Activated naive CD4-positive, alpha-beta T cell treated with anti-CD3 and anti-CD28 coated beads, Interleukin-2, amount 10 ng/mL, durations not matched to agents 7 days and 5 days (primary cell): ENCODE results near the gene MYO7B.

ENCODE experiments used
- CTCF ChIA-PET: fragments of 350-600 bp; sonication (Branson Sonifier 250); formaldehyde crosslinking; loops from one replicate; lab custom pipeline; 2021; ENCODE audit warnings: antibody characterized with exemption; lab: Charles Lee
- DNase-seq: peaks from one replicate; pipeline ENCODE4 v3.0.0-alpha.2; 2020
- H3K27ac Mint-ChIP-seq: one replicate; pipeline ENCODE4 v1.8.0; 2021; ENCODE audit warnings: mild to moderate bottlenecking, moderate library complexity, mixed read lengths
- H3K27me3 Mint-ChIP-seq: one replicate; pipeline ENCODE4 v1.8.0; 2021; ENCODE audit warnings: mild to moderate bottlenecking, mixed read lengths
- H3K36me3 Mint-ChIP-seq: one replicate; pipeline ENCODE4 v1.8.0; 2021; ENCODE audit warnings: mixed read lengths
- H3K4me1 Mint-ChIP-seq: one replicate; pipeline ENCODE4 v1.8.0; 2021; ENCODE audit warnings: mixed read lengths
- H3K4me3 Mint-ChIP-seq: one replicate; pipeline ENCODE4 v1.8.0; 2021; ENCODE audit warnings: mild to moderate bottlenecking, moderate library complexity, mixed read lengths
- H3K9me3 Mint-ChIP-seq: one replicate; pipeline ENCODE4 v1.8.0; 2021; ENCODE audit warnings: mixed read lengths

The MYO7B gene

DNA sequence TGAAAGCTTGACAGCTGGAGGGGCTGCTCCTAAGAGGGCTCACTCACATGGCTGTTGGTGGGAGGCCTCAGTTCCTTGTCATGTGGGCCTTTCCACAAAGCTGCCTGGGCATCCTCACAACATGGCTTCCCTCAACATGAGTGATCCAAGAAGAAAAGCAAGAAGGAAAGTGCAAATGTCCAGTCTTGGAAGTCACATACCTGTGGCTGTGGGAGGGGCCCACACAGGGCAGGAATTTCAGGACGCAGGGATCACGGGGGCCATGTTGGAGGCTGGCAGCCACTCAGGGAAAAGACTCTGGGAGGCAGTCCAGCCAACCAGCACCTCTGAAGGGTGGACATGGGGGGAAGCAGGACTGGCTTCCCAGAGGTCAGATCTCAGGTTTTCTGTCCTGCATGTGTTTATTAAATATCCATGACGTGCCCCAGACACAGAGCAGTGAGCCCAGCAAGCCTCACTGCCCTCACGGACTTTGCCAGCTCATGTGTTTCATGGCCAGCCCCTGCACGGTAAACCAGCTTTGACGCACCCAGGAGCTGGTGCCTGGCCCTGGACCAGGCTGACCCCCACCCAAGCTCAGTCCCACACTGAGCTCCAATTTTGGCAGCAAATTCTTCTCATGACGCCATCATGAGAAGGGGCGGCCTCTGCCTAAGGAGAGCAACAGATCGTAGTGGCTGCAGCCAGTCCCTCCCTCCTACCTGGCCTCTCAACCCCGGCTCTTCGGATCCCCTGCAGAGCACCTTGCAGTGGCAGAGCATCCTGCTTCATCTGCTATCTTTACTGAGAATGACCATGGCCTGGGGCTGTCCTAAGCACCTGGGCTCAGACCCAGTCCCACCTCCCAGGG lies 75.8 kb downstream of the MYO7B start:
- CTCF ChIA-PET = interaction anchor here (0.9 to 2.2 kb wide), 3 partner anchors 18 to 20 kb away, joined by 3 to 5 read pairs (median 4); no protein-coding TSS in a partner anchor
- DNase-seq = peak; percentile 9

DNA sequence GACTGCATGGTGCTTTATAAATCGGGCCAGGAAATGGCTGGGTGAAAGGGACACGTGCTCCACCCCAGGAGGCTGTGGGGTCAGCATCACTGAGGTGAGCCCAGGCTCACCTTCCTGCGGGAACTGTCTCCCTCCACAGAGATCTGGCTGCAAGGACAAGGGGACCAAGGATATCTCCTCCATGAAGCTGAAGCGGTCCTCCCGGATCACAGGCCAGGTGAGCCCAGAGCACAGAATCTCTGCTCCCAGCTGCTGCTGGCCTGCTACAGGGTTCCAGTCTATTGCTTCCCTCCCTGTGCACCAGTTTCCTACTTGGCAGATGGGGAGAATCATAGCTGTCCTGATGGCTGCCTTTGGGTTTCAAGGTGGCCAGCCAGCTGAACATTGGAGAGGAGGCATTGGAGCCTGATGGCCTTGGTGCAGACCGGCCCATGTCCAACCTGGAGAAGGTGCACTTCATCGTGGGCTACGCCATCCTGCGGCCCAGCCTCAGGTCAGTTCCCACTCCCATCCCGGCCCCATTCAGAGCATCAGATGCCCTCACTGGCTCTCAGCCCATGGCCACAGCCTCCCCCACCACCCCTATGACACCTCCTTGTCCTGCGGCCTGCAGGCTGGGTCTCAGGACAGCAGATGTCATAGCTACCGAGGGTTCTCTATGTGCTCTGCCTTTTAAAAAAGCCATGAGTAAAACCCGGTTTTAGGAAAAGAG lies 76.8 kb downstream of the MYO7B start:
- peaks cover 20% of the 10 kb centered on the region for H3K4me1 Mint-ChIP-seq
- DNase-seq = peak; percentile 12
- no peak overlapping the region for H3K27ac Mint-ChIP-seq
- H3K27me3 Mint-ChIP-seq = peaks cover 45% of the 10 kb centered on the region
- CTCF ChIA-PET = interaction anchor here (0.9 to 2.2 kb wide), 2 partner anchors 19 to 21 kb away, joined by 3 to 4 read pairs; no protein-coding TSS in a partner anchor
- H3K36me3 Mint-ChIP-seq = peaks cover 3% of the 10 kb centered on the region
- peaks cover 11% of the 10 kb centered on the region for H3K9me3 Mint-ChIP-seq
- no peak overlapping the region for H3K4me3 Mint-ChIP-seq

More for the DNA sequence above, 75.8 kb downstream of the MYO7B start:
- Mint-ChIP-seq H3K36me3 (peaks cover 3% of the 10 kb centered on the region), H3K27me3 (peaks cover 36% of the 10 kb centered on the region), H3K27ac (no peak overlapping the region), H3K4me3 (no peak overlapping the region), H3K4me1 (peaks cover 11% of the 10 kb centered on the region), H3K9me3 (peaks cover 11% of the 10 kb centered on the region)

DNA sequence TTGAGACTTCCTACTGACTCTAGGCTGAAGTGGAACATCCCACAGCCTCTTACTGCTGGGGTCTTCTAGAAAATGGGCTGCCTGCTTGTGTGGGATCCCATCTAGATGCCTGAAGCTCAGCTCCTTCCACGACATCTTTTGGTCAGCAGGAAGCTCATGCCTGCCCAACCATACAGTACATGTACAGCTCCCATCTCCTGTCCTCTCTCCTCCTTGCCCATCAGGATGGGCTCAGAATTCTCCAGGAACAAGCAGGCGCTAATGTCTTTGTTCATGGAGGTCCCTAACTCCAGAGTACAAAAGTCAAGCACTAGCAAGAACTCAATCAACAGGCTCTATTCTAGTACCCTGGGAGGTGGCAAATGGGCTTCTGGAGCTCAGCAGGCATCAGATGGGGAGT lies 78.8 kb downstream of the MYO7B start:
- CTCF ChIA-PET = interaction anchor here (0.8 to 1.0 kb wide), 2 partner anchors 8 to 23 kb away, joined by 3 read pairs; no protein-coding TSS in a partner anchor
- peaks cover 47% of the 10 kb centered on the region for H3K27me3 Mint-ChIP-seq
- peaks cover 3% of the 10 kb centered on the region for H3K36me3 Mint-ChIP-seq
- H3K4me3 Mint-ChIP-seq = no peak overlapping the region
- DNase-seq = peak; percentile 4
- peaks cover 22% of the 10 kb centered on the region for H3K4me1 Mint-ChIP-seq
- H3K9me3 Mint-ChIP-seq = peaks cover 11% of the 10 kb centered on the region
- H3K27ac Mint-ChIP-seq = no peak overlapping the region

DNA sequence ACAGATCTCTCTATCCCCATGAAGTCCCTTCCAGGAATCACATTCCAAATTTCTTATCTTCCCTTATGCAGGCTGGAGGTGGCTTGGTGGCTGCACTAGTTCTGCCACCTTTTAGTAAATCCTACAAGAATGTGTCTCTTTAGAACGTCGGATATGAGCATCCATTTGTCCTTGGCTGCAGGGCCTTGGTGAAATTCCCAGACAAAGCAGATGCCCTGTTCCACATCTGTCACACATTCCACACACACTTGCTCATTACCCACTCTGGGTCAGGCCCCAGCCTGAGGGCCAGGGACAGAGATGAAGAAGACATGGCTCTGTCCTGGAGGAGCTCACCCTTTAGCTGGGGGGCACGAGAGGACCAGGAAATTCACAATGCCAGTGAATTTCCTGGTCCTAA lies 79.2 kb downstream of the MYO7B start:
- peaks cover 11% of the 10 kb centered on the region for H3K9me3 Mint-ChIP-seq
- CTCF ChIA-PET = interaction anchor here (1.0 kb wide), 1 partner anchor 9 kb away, joined by 3 read pairs; no protein-coding TSS in a partner anchor
- no peak overlapping the region for H3K27ac Mint-ChIP-seq
- peaks cover 3% of the 10 kb centered on the region for H3K36me3 Mint-ChIP-seq
- H3K4me3 Mint-ChIP-seq = no peak overlapping the region
- peaks cover 20% of the 10 kb centered on the region for H3K4me1 Mint-ChIP-seq
- no peak for DNase-seq
- H3K27me3 Mint-ChIP-seq = peaks cover 47% of the 10 kb centered on the region

DNA sequence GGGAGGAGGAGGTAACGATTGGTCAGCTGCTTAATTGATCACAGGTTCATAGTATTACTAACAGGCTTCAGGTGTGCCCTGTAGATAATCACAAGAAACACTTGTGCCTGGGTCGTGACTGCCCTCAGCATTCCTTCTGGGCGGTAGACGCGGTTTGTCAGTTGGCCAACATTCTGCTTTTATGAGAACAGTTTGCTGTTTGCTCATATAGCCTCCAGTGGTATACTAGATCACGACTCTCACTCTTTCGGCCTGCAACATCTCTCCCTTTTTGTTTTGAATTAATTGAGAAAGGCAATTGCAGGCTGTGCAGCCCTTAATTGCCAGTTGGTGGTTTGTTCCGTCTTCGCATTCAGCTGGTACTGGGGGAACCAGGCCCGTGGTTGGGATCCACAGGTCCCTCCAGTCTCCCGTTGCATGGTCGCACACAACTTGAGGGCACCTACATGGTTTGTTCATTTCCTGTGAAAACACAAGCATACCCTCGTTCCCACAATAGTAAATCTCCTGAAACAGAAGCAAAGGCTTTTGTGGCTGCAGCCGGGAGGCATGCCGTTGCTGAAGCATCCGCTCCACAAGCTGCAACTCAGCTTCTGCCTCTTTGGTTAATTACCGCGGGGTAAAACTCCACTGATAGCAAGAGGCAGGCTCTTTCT lies 80.2 kb downstream of the MYO7B start:
- no peak overlapping the region for H3K4me3 Mint-ChIP-seq
- H3K4me1 Mint-ChIP-seq = peaks cover 20% of the 10 kb centered on the region
- peak; percentile 19 for DNase-seq
- peaks cover 11% of the 10 kb centered on the region for H3K9me3 Mint-ChIP-seq
- CTCF ChIA-PET = interaction anchor here (1.0 kb wide), 1 partner anchor 10 kb away, joined by 3 read pairs; no protein-coding TSS in a partner anchor
- H3K27me3 Mint-ChIP-seq = peaks cover 52% of the 10 kb centered on the region
- H3K27ac Mint-ChIP-seq = peak overlapping the region; percentile 60
- H3K36me3 Mint-ChIP-seq = peaks cover 3% of the 10 kb centered on the region

DNA sequence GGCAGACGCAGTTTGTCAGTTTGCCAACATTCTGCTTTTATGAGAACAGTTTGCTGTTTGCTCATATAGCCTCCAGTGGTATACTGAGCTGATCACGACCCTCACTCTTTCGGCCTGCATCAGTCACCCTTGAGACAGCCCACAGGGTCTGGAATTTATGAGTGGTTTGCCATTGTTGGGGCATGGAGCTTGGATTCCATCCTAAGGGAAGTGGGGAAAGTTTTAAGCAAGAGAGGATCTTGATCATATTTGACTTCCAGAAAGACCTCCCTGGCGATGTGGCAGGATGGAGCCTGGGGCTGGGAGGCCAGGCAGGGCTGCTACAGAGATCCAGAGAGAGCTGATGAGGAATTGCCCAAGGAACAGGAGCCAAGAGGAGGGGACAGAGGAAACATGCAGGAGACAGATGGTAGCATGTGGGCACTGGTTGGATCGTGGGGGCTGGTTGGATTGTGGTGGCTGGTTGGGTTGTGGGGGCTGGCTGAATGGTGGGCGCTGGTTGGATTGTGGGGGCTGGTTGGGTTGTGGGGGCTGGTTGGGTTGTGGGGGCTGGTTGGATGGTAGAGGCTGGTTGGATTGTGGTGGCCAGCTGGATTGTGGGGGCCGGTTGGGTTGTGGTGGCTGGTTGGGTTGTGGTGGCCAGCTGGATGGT lies 83.2 kb downstream of the MYO7B start:
- DNase-seq = peak; percentile 18
- no peak overlapping the region for H3K27ac Mint-ChIP-seq
- peaks cover 20% of the 10 kb centered on the region for H3K4me1 Mint-ChIP-seq
- CTCF ChIA-PET = interaction anchor here (1.2 kb wide), 1 partner anchor 27 kb away, joined by 7 read pairs; no protein-coding TSS in a partner anchor
- H3K4me3 Mint-ChIP-seq = no peak overlapping the region
- no peaks in the 10 kb centered on the region for H3K36me3 Mint-ChIP-seq
- peaks cover 42% of the 10 kb centered on the region for H3K27me3 Mint-ChIP-seq
- H3K9me3 Mint-ChIP-seq = peaks cover 6% of the 10 kb centered on the region

DNA sequence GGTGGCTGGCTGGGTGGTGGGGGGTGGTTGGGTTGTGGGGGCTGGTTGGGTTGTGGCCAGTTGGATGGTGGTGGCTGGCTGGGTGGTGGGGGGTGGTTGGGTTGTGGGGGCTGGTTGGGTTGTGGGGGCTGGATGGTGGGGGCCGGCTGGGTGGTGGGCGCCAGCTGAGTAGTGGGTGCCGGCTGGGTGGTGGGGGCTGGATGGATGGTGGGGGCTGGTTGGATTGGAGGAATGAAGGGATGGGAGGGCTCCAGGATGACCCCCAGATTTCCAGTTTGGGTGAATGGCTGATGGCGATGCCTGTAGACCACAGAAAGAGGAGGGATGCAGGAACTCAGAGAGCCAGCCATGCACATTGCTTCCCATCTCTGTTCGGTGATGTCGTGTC lies 83.7 kb downstream of the MYO7B start:
- Mint-ChIP-seq H3K27ac (no peak overlapping the region), H3K4me1 (peaks cover 20% of the 10 kb centered on the region), H3K36me3 (no peaks in the 10 kb centered on the region), H3K27me3 (peaks cover 37% of the 10 kb centered on the region), H3K9me3 (peaks cover under 1% of the 10 kb centered on the region), H3K4me3 (no peak overlapping the region)
- no peak for DNase-seq
- CTCF ChIA-PET = interaction anchor here (1.2 kb wide), 1 partner anchor 28 kb away, joined by 7 read pairs; no protein-coding TSS in a partner anchor

DNA sequence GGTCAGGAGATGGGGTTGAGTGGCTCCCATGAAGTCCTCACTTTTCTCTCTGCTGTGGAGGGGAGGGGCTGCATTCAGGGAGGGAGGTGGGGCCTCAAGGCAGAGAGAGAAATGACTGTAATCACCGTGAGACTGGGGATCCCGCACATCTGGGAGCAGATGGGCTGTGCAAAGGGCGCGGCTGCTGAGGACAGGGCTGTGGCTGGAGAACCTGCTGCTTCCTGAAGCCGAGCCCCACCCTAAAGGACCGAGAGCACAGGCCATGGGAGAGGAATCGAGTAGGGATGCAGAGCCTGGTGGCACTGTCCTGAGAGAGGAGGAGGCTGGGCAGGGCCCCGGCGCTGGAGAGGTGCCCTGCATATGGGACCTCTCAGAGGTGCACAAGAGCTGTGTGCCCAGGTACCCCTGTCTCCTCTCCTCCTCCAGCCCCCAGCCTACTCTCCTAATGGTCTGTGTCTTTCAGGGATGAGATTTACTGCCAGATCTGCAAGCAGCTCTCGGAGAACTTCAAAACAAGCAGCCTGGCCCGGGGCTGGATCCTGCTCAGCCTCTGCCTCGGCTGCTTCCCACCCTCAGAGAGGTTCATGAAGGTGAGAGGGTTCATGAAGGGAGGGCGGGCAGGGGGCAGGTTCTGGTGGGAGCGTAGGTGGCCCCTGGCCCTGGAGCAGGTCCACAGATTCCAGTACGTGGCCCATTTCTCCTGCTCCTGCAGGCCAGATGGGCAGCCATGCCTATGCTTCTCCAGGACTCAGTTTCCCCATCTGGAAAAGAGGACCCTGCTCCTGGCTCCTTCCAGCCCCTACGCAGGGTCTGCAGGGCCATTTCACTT lies 84.6 kb downstream of the MYO7B start:
- CTCF ChIA-PET = no interaction called here
- no peaks in the 10 kb centered on the region for H3K9me3 Mint-ChIP-seq
- peaks cover 20% of the 10 kb centered on the region for H3K4me1 Mint-ChIP-seq
- peaks cover 32% of the 10 kb centered on the region for H3K27me3 Mint-ChIP-seq
- peak; percentile 17 for DNase-seq
- no peaks in the 10 kb centered on the region for H3K36me3 Mint-ChIP-seq
- H3K4me3 Mint-ChIP-seq = no peak overlapping the region
- no peak overlapping the region for H3K27ac Mint-ChIP-seq

DNA sequence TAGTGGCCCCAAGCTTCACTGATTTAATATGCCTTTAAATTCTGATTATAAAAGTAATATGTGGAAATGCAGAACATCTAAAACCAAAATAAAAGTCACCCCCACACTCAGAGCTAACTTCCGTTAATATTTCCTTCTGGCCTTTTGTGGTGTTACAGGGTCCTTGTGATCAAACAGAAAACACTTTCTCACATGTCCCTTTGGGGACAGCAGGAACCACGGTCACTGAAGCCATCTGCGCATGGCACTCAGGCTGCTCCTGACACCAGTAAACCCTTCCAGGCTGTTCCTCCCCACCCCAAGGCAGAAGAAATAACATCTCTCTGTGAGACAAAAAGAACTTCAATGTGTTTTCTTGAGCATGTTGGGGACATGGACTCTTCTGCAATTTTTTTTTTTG lies 85.4 kb downstream of the MYO7B start:
- Mint-ChIP-seq H3K27ac (no peak overlapping the region), H3K4me1 (peaks cover 15% of the 10 kb centered on the region), H3K36me3 (no peaks in the 10 kb centered on the region), H3K27me3 (peaks cover 31% of the 10 kb centered on the region), H3K4me3 (no peak overlapping the region), H3K9me3 (no peaks in the 10 kb centered on the region)
- CTCF ChIA-PET = no interaction called here
- no peak for DNase-seq

DNA sequence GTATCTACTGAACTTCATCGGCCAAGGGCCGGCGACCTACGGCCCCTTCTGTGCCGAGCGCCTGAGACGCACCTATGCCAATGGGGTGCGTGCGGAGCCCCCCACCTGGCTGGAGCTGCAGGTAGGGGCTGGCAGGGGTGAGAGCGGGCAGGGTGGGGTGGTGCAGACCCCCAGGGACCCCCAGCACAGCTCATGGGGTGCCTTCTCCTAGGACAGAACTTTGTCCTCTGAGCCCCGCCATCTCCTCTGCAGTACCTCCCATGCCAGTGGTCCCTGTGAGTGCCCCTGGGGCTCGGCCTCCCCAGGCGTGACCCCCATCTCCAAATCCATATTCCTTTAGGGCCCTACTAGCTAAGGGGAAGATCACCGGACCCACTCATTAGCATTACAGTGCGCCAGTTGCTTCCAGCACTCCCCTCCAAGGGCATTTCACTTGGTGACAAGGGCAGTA lies 86.5 kb downstream of the MYO7B start:
- DNase-seq = peak; percentile 16
- CTCF ChIA-PET = no interaction called here
- Mint-ChIP-seq H3K9me3 (no peaks in the 10 kb centered on the region), H3K4me1 (peaks cover 4% of the 10 kb centered on the region), H3K36me3 (no peaks in the 10 kb centered on the region), H3K27me3 (peaks cover 28% of the 10 kb centered on the region), H3K4me3 (no peak overlapping the region), H3K27ac (no peak overlapping the region)

DNA sequence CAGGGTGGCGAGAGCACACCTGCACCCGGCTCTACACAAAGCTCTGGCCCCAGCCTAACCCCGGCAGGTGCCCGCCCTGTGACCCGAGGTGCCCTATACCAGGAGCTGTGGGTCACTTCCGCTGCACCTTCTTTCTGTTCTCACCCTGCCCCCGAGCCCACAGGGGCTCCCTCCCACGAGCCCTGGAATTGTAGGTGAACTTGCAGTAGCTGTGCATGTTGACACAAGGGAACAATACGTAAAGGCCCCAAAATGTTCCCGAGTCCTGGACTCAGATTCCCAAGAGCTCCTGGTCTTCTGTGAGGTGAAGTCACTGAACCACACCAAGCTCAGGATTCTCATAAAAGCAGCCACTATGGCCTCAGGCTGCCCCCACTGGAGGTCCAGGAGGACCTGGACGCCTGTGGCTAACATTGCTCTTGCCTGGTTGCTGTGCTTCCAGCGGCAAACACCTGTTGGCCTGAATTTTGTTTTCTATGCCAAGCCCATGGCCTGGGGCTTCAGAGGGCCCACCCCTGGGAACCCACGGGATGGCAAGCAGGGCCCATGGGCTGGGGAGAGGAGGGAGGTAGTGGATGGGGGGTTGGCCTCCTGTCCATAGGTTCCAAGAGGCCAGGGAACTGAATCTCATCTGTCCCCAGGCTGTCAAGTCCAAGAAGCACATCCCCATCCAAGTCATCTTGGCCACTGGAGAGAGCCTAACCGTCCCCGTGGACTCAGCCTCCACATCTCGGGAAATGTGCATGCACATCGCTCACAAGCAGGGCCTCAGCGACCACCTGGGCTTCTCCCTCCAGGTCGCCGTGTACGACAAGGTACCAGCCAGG lies 87.3 kb downstream of the MYO7B start:
- CTCF ChIA-PET = no interaction called here
- H3K4me1 Mint-ChIP-seq = peaks cover under 1% of the 10 kb centered on the region
- peaks cover 30% of the 10 kb centered on the region for H3K27me3 Mint-ChIP-seq
- H3K27ac Mint-ChIP-seq = no peak overlapping the region
- no peak overlapping the region for H3K4me3 Mint-ChIP-seq
- peak; percentile 19 for DNase-seq
- no peaks in the 10 kb centered on the region for H3K9me3 Mint-ChIP-seq
- no peaks in the 10 kb centered on the region for H3K36me3 Mint-ChIP-seq
